ENCODE results near the gene SLC4A1. TPM values are rescaled to one million over a fixed set of nuclear protein-coding genes. Genes with fewer than 3 reads are reported as not detected.

Gene SLC4A1
- polyA plus RNA-seq, 2 of the 4 experiments (the other 2 are of a cell fraction): not detected

DNA sequence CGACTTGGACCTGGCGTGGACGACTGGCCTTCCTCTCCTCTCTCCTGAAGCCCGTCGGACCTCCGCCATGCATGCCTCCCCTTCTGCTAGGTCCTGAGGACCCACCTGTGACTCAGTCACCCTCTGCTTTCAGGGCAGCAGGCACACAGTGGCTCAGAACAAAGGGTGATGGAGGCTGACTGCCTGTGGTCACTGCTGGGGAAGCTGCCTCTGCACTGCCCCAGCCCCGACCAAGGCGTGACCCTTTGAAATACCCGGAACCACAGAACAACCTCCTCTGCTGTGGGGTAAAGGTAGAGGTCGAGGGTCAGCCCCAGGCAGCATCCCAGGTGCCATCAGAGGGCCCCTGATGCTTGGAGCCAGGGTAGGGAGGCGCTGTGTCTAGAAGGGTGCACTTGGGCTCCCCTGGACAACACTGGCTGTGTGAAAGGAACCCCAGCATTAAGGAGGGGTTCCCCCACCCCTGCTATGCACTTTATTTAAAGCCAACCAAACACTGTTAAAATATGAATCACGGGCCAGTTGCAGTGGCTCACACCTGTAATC, 12.5 kb upstream of the SLC4A1 start:
- DNase-seq (ENCODE audit: low read depth in 1 of 2, low spot score in 1 of 2) (no peak), FAIRE-seq (no peak), ATAC-seq (peak in 1 of 2 experiments; percentile 10; a peak in 3 of 6 replicates)
- TF ChIP-seq HEYL (CRISPR knock-in tag; IDR thresholded peaks at IDR 0.05) (no peak), HOXB13 (CRISPR knock-in tag; IDR thresholded peaks at IDR 0.05; ENCODE audit: low read depth) (no peak), RAD21 (conservative IDR thresholded peaks at IDR 0.05 in 1 of 2, IDR thresholded peaks at IDR 0.05 in 1 of 2) (no peak), ZFP36 (IDR thresholded peaks at IDR 0.05; ENCODE audit: borderline replicate concordance, partially characterized antibody) (no peak), FOSB (CRISPR knock-in tag; IDR thresholded peaks at IDR 0.05) (no peak), PHF8 (IDR thresholded peaks at IDR 0.05; ENCODE audit: borderline replicate concordance, low read depth) (no peak)
- TF ChIP-seq, protein P1, sequence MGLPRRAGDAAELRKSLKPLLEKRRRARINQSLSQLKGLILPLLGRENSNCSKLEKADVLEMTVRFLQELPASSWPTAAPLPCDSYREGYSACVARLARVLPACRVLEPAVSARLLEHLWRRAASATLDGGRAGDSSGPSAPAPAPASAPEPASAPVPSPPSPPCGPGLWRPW (IDR thresholded peaks at IDR 0.05): no peak
- TF ChIP-seq, protein P2, sequence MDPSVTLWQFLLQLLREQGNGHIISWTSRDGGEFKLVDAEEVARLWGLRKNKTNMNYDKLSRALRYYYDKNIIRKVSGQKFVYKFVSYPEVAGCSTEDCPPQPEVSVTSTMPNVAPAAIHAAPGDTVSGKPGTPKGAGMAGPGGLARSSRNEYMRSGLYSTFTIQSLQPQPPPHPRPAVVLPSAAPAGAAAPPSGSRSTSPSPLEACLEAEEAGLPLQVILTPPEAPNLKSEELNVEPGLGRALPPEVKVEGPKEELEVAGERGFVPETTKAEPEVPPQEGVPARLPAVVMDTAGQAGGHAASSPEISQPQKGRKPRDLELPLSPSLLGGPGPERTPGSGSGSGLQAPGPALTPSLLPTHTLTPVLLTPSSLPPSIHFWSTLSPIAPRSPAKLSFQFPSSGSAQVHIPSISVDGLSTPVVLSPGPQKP (IDR thresholded peaks at IDR 0.05; ENCODE audit: low read depth, low read length): no peak
- TF ChIP-seq, protein P3, sequence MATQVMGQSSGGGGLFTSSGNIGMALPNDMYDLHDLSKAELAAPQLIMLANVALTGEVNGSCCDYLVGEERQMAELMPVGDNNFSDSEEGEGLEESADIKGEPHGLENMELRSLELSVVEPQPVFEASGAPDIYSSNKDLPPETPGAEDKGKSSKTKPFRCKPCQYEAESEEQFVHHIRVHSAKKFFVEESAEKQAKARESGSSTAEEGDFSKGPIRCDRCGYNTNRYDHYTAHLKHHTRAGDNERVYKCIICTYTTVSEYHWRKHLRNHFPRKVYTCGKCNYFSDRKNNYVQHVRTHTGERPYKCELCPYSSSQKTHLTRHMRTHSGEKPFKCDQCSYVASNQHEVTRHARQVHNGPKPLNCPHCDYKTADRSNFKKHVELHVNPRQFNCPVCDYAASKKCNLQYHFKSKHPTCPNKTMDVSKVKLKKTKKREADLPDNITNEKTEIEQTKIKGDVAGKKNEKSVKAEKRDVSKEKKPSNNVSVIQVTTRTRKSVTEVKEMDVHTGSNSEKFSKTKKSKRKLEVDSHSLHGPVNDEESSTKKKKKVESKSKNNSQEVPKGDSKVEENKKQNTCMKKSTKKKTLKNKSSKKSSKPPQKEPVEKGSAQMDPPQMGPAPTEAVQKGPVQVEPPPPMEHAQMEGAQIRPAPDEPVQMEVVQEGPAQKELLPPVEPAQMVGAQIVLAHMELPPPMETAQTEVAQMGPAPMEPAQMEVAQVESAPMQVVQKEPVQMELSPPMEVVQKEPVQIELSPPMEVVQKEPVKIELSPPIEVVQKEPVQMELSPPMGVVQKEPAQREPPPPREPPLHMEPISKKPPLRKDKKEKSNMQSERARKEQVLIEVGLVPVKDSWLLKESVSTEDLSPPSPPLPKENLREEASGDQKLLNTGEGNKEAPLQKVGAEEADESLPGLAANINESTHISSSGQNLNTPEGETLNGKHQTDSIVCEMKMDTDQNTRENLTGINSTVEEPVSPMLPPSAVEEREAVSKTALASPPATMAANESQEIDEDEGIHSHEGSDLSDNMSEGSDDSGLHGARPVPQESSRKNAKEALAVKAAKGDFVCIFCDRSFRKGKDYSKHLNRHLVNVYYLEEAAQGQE (IDR thresholded peaks at IDR 0.05): no peak
- TF ChIP-seq, protein P4, sequence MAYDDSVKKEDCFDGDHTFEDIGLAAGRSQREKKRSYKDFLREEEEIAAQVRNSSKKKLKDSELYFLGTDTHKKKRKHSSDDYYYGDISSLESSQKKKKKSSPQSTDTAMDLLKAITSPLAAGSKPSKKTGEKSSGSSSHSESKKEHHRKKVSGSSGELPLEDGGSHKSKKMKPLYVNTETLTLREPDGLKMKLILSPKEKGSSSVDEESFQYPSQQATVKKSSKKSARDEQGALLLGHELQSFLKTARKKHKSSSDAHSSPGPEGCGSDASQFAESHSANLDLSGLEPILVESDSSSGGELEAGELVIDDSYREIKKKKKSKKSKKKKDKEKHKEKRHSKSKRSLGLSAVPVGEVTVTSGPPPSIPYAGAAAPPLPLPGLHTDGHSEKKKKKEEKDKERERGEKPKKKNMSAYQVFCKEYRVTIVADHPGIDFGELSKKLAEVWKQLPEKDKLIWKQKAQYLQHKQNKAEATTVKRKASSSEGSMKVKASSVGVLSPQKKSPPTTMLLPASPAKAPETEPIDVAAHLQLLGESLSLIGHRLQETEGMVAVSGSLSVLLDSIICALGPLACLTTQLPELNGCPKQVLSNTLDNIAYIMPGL (CRISPR knock-in tag; IDR thresholded peaks at IDR 0.05; ENCODE audit: borderline replicate concordance): no peak
- Histone ChIP-seq H3K27ac (no peak overlapping the region), H3K9me3 (no peaks in the 10 kb centered on the region), H3K4me3 (no peak overlapping the region), H3K4me2 (no peak overlapping the region), H3K4me1 (peaks cover 6% of the 10 kb centered on the region; the same call in 1 of the 3 replicates)
- WGBS (ENCODE audit: missing lambda C conversion rate): 63% methylated on average over 12 of the region's 12 CpGs
- POLR2A ChIA-PET: no interaction called here
- CTCF ChIA-PET: interaction anchor here (1.1 to 2.7 kb wide), 7 partner anchors 8 to 70 kb away, joined by 3 to 10 read pairs (median 5); no protein-coding TSS in a partner anchor

DNA sequence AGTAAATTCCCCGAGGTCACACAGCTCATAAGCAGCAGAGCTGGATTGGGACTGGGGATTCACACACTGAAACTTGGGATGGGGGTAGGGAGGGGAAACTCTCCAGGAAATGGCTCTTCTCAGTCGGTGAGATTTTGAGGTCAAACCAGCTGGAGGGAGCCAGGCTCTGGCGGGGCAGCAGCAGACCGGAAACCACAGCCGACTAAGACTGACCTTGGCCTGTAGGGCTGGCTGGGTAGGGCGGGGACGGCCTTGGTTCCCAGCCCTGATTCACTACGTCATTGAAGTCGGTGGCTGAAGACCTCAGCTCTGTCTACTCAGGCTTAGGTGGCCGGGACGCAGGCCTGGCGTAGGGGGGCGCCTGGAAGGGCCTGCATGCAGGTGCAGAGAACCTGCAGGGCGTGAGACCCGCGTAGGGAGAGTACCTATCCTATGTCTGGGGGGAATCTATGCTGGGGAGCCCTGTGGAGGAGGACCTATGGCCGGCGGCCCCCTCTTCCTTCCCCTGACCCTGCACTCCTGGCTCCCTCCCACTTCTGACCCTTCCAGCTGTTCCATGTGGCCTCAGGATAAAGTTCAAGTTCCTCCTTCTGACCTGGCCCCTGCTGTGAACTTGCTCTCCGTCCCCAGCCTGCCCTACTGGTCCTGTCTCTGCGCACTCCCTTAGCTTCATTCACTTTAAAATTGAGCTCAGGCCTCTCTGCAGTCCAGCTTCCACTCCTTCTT, 11.9 kb upstream of the SLC4A1 start:
- ATAC-seq: peak; percentile 42 to 67; a peak in 4 of 6 replicates
- no peak overlapping the region for H3K4me2 ChIP-seq

More for the DNA sequence above, 11.9 kb upstream of the SLC4A1 start:
- FAIRE-seq (no peak), DNase-seq (ENCODE audit: low read depth in 1 of 2, low spot score in 1 of 2) (peak in 1 of 2 experiments; percentile 51)
- Histone ChIP-seq H3K4me1 (peaks cover 6% of the 10 kb centered on the region; the same call in 1 of the 3 replicates), H3K4me3 (no peak overlapping the region), H3K27ac (no peak overlapping the region), H3K9me3 (no peaks in the 10 kb centered on the region)
- ChIA-PET CTCF (interaction anchor here (1.1 to 2.7 kb wide), 6 partner anchors 9 to 69 kb away, joined by 3 to 10 read pairs (median 5); partner anchors contain the start of gene SLC4A1), POLR2A (no interaction called here)
- 67% methylated on average over 20 of the region's 20 CpGs for WGBS (ENCODE audit: missing lambda C conversion rate)
- TF ChIP-seq ZC3H11A (IDR thresholded peaks at IDR 0.05) (no peak), CBX8 (IDR thresholded peaks at IDR 0.05) (no peak), JUNB (IDR thresholded peaks at IDR 0.05) (no peak), RARB (CRISPR knock-in tag; IDR thresholded peaks at IDR 0.05) (no peak), MYC (IDR thresholded peaks at IDR 0.05; ENCODE audit: borderline replicate concordance, low read length) (no peak), HOXB5 (CRISPR knock-in tag; IDR thresholded peaks at IDR 0.05) (no peak), HOXB13 (CRISPR knock-in tag; IDR thresholded peaks at IDR 0.05; ENCODE audit: low read depth) (no peak), FOSL2 (IDR thresholded peaks at IDR 0.05) (no peak), FOSL2 (CRISPR knock-in tag; IDR thresholded peaks at IDR 0.05) (no peak), MAZ (IDR thresholded peaks at IDR 0.05; ENCODE audit: borderline replicate concordance, low read depth, low read length) (no peak), ZSCAN20 (CRISPR knock-in tag; IDR thresholded peaks at IDR 0.05) (no peak)
- TF ChIP-seq, protein P5, sequence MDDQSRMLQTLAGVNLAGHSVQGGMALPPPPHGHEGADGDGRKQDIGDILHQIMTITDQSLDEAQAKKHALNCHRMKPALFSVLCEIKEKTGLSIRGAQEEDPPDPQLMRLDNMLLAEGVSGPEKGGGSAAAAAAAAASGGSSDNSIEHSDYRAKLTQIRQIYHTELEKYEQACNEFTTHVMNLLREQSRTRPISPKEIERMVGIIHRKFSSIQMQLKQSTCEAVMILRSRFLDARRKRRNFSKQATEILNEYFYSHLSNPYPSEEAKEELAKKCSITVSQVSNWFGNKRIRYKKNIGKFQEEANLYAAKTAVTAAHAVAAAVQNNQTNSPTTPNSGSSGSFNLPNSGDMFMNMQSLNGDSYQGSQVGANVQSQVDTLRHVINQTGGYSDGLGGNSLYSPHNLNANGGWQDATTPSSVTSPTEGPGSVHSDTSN (IDR thresholded peaks at IDR 0.05): no peak
